Skeletal muscle satellite cell (primary cell): Measurements from ENCODE around the gene SGF29. TPM values are rescaled to one million over a fixed set of nuclear protein-coding genes. Genes with fewer than 3 reads are reported as not detected.

Source experiments
- H3K27me3 ChIP-seq: 2 replicates; pipeline ENCODE4 v1.7.0; 2013; ENCODE audit warnings: low read length; ENCODE audit not compliant: control insufficient read depth, insufficient read depth
- H3K36me3 ChIP-seq: 2 replicates; pipeline ENCODE4 v1.7.0; 2013; ENCODE audit warnings: mild to moderate bottlenecking, control low read depth, low read length; ENCODE audit not compliant: insufficient read depth
- H3K4me1 ChIP-seq: 2 replicates; pipeline ENCODE4 v1.7.0; 2013; ENCODE audit warnings: low read length; ENCODE audit not compliant: control insufficient read depth, insufficient read depth
- H3K4me2 ChIP-seq: 2 replicates; pipeline ENCODE4 v1.7.0; 2013; ENCODE audit warnings: mild to moderate bottlenecking, low read length
- H3K4me3 ChIP-seq: 2 replicates; pipeline ENCODE4 v1.7.0; 2013; ENCODE audit warnings: low read length
- H3K9ac ChIP-seq: 2 replicates; pipeline ENCODE4 v1.7.0; 2013; ENCODE audit warnings: mild to moderate bottlenecking, low read depth, low read length, moderate library complexity
- H3K9me3 ChIP-seq: replicated peaks from 2 replicates; pipeline ENCODE4 v1.7.0; 2013; ENCODE audit warnings: mild to moderate bottlenecking, control low read depth, low read length
- total RNA-seq: library from RNA; depleted of rRNA; stranded (reverse); fragments of >200 nt; gene quantifications from 2 replicates; pipeline ENCODE4 v1.2.3, GENCODE V29; 2012; rRNA removed

The SGF29 gene
- total RNA-seq, result 7.2 and 7.4 TPM in 2 replicates

GRCh38 chr16:28553776-28554633 is at the start of gene SGF29:
Gene SGF29, plus strand, starts transcription at chr16:28553920. Its CDS starts 27,150 bp downstream, at chr16:28581070.
- peak within 1 kb of the TSS; percentile 90 for H3K9ac ChIP-seq
- H3K4me1 ChIP-seq, result peaks cover 5% of the 10 kb centered on the region
- H3K4me2 ChIP-seq, result peak within 1 kb of the TSS; percentile 92
- peaks cover 4% of the 10 kb centered on the region for H3K36me3 ChIP-seq
- H3K9me3 ChIP-seq, result no peaks in the 10 kb centered on the region
- H3K27me3 ChIP-seq, result no peaks in the 10 kb centered on the region
- H3K4me3 ChIP-seq, result peak within 1 kb of the TSS; percentile 85

GRCh38 chr16:28504707-28505404 is 48.9 kb upstream of the SGF29 start:
- Histone ChIP-seq H3K27me3 (peaks cover 30% of the 10 kb centered on the region), H3K9me3 (no peaks in the 10 kb centered on the region), H3K9ac (no peak overlapping the region), H3K4me1 (no peaks in the 10 kb centered on the region), H3K4me2 (no peak overlapping the region), H3K36me3 (no peaks in the 10 kb centered on the region), H3K4me3 (no peak overlapping the region)

- Histone ChIP-seq H3K4me3 (no peak overlapping the region), H3K27me3 (peaks cover 28% of the 10 kb centered on the region), H3K9me3 (no peaks in the 10 kb centered on the region), H3K4me1 (no peaks in the 10 kb centered on the region), H3K4me2 (no peak overlapping the region), H3K9ac (no peak overlapping the region), H3K36me3 (no peaks in the 10 kb centered on the region)
These were observed 48.1 kb upstream of the SGF29 start for GRCh38 chr16:28505489-28506137.

- no peaks in the 10 kb centered on the region for H3K9me3 ChIP-seq
- peaks cover 7% of the 10 kb centered on the region for H3K27me3 ChIP-seq
- no peak overlapping the region for H3K9ac ChIP-seq
- H3K4me2 ChIP-seq, result no peak overlapping the region
- H3K4me3 ChIP-seq, result no peak overlapping the region
- no peaks in the 10 kb centered on the region for H3K4me1 ChIP-seq
- no peaks in the 10 kb centered on the region for H3K36me3 ChIP-seq
These were observed 42.7 kb upstream of the SGF29 start for GRCh38 chr16:28511031-28511430.

GRCh38 chr16:28511801-28512789 is 41.6 kb upstream of the SGF29 start:
- Histone ChIP-seq H3K27me3 (peaks cover 1% of the 10 kb centered on the region), H3K4me3 (no peak overlapping the region), H3K4me1 (no peaks in the 10 kb centered on the region), H3K4me2 (no peak overlapping the region), H3K36me3 (no peaks in the 10 kb centered on the region), H3K9me3 (no peaks in the 10 kb centered on the region), H3K9ac (no peak overlapping the region)

GRCh38 chr16:28513484-28514181 is 40.1 kb upstream of the SGF29 start:
- H3K9me3 ChIP-seq, result no peaks in the 10 kb centered on the region
- no peak overlapping the region for H3K4me2 ChIP-seq
- no peak overlapping the region for H3K9ac ChIP-seq
- no peak overlapping the region for H3K4me3 ChIP-seq
- no peaks in the 10 kb centered on the region for H3K27me3 ChIP-seq
- H3K36me3 ChIP-seq, result no peaks in the 10 kb centered on the region
- no peaks in the 10 kb centered on the region for H3K4me1 ChIP-seq

GRCh38 chr16:28514246-28514645 is 39.5 kb upstream of the SGF29 start:
- Histone ChIP-seq H3K36me3 (no peaks in the 10 kb centered on the region), H3K4me2 (no peak overlapping the region), H3K9ac (no peak overlapping the region), H3K27me3 (no peaks in the 10 kb centered on the region), H3K9me3 (no peaks in the 10 kb centered on the region), H3K4me1 (no peaks in the 10 kb centered on the region), H3K4me3 (no peak overlapping the region)

- Histone ChIP-seq H3K27me3 (peaks cover 5% of the 10 kb centered on the region), H3K9ac (no peak overlapping the region), H3K36me3 (no peaks in the 10 kb centered on the region), H3K4me2 (no peak overlapping the region), H3K4me1 (no peaks in the 10 kb centered on the region), H3K4me3 (no peak overlapping the region), H3K9me3 (no peaks in the 10 kb centered on the region)
These were observed 33.0 kb upstream of the SGF29 start for GRCh38 chr16:28520672-28521071.

- no peaks in the 10 kb centered on the region for H3K9me3 ChIP-seq
- no peak overlapping the region for H3K4me3 ChIP-seq
- H3K27me3 ChIP-seq, result peaks cover 5% of the 10 kb centered on the region
- H3K4me2 ChIP-seq, result no peak overlapping the region
- no peaks in the 10 kb centered on the region for H3K36me3 ChIP-seq
- H3K4me1 ChIP-seq, result no peaks in the 10 kb centered on the region
- H3K9ac ChIP-seq, result no peak overlapping the region
These were observed 32.3 kb upstream of the SGF29 start for GRCh38 chr16:28521436-28521835.

GRCh38 chr16:28522792-28523191 is 30.9 kb upstream of the SGF29 start:
- H3K27me3 ChIP-seq, result peaks cover 5% of the 10 kb centered on the region
- H3K4me2 ChIP-seq, result no peak overlapping the region
- H3K4me1 ChIP-seq, result no peaks in the 10 kb centered on the region
- no peaks in the 10 kb centered on the region for H3K36me3 ChIP-seq
- H3K9ac ChIP-seq, result no peak overlapping the region
- H3K9me3 ChIP-seq, result no peaks in the 10 kb centered on the region
- no peak overlapping the region for H3K4me3 ChIP-seq
